Activated CD4-positive, CD25-positive, alpha-beta regulatory T cell (primary cell): ENCODE data around the gene ATP7B.

Experiments
- DNase-seq, 4 experiments: peaks; one replicate each; lab custom pipeline; 2025; lab: John Stamatoyannopoulos, UW

Gene ATP7B

GRCh38 chr13:51978796-51979556, 32.3 kb downstream of the ATP7B start:
- no peak for DNase-seq

GRCh38 chr13:51977625-51978024, 33.6 kb downstream of the ATP7B start:
- no peak for DNase-seq

- DNase-seq: no peak
Measured at GRCh38 chr13:51976890-51977289, 34.4 kb downstream of the ATP7B start.

GRCh38 chr13:51976423-51976822, 34.8 kb downstream of the ATP7B start:
- no peak for DNase-seq

- DNase-seq: no peak
Measured at GRCh38 chr13:51974482-51974881, 36.8 kb downstream of the ATP7B start.

- DNase-seq: no peak
Measured at GRCh38 chr13:51971520-51972426, 39.5 kb downstream of the ATP7B start.

- DNase-seq: no peak
Measured at GRCh38 chr13:51970349-51970748, 40.9 kb downstream of the ATP7B start.

- no peak for DNase-seq
Measured at GRCh38 chr13:51967482-51968446, 43.5 kb downstream of the ATP7B start.

GRCh38 chr13:51966186-51966585, 45.1 kb downstream of the ATP7B start:
- DNase-seq: no peak

GRCh38 chr13:51961493-51962403, 49.5 kb downstream of the ATP7B start:
- no peak for DNase-seq

- no peak for DNase-seq
Measured at GRCh38 chr13:51960766-51961165, 50.5 kb downstream of the ATP7B start.

- no peak for DNase-seq
Measured at GRCh38 chr13:51959773-51960172, 51.5 kb downstream of the ATP7B start.

GRCh38 chr13:51958217-51958547, 53.1 kb downstream of the ATP7B start:
- no peak for DNase-seq

- DNase-seq: no peak
Measured at GRCh38 chr13:51957377-51958216, 53.7 kb downstream of the ATP7B start.

GRCh38 chr13:51956717-51957116, 54.5 kb downstream of the ATP7B start:
- DNase-seq: no peak

GRCh38 chr13:51955816-51956603, 55.2 kb downstream of the ATP7B start:
- DNase-seq: no peak

- no peak for DNase-seq
Measured at GRCh38 chr13:51955281-51955771, 55.9 kb downstream of the ATP7B start.

- DNase-seq: no peak
Measured at GRCh38 chr13:51953347-51954195, 57.7 kb downstream of the ATP7B start.
